ENCODE results near the gene UPB1.

The UPB1 gene

DNA sequence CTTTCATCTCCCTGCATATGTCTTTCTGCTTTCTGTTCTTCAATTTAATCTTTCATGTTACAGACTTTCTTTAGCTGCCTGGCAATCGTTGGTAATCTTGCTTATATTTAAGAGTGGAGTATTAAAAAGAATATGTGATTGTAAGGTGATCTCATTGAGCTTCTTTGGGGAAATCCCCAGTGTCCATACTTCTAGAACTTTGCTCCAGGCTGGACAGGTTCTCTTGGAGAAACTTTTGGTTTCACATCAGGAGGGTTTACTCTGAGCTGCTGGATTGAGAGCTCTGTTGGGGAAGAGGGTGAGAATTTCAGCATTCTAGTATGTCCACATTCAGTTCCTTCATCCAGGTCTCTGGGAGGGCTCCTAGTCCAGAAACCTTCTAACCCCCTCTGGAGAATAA, 81.6 kb downstream of the UPB1 start:
- DNase-seq: no peak

Data from GOT3 (cell line).